Measurements from ENCODE around the gene ZFPL1. TPM values are rescaled to one million over a fixed set of nuclear protein-coding genes. Genes with fewer than 3 reads are reported as not detected.

ZFPL1 gene
- total RNA-seq, 2 experiments from 2014 or later = 38.4 to 43.9 TPM

- ChIA-PET POLR2A (no interaction called here), CTCF (ENCODE audit: unreplicated experiment) (no interaction called here)
- Histone ChIP-seq H3K79me2 (ENCODE audit: insufficient read depth, low read depth, low read length) (peaks cover 57% of the 10 kb centered on the region), H3K27ac (ENCODE audit: low read depth, low read length, poor library complexity, severe bottlenecking) (peak overlapping the region; percentile 98), H2AFZ (ENCODE audit: low read length) (no peak overlapping the region), H3K9me3 (ENCODE audit: low read length) (no peaks in the 10 kb centered on the region), H3K4me1 (ENCODE audit: insufficient read depth, low read length, poor library complexity, severe bottlenecking) (peaks cover 63% of the 10 kb centered on the region), H3K4me3 (ENCODE audit: low read depth, low read length, poor library complexity, severe bottlenecking) (no peak overlapping the region), H3K36me3 (ENCODE audit: insufficient read depth, low read length) (peaks cover 87% of the 10 kb centered on the region), H4K20me1 (ENCODE audit: insufficient read depth, low read length) (no peaks in the 10 kb centered on the region), H3K9me2 (ENCODE audit: insufficient read depth, low read length) (no peaks in the 10 kb centered on the region), H3K4me2 (ENCODE audit: low read length) (no peak overlapping the region; the same call in 1 of the 2 replicates)
- intact Hi-C loops (cut with micrococcal nuclease; ENCODE audit: unreplicated experiment) = no loop called here
- TF ChIP-seq EZH2phosphoT487 (IDR thresholded peaks at IDR 0.05; ENCODE audit: borderline replicate concordance, low read depth, low read length) (no peak), CTCF (conservative IDR thresholded peaks at IDR 0.05; ENCODE audit: low read length) (no peak)
- TSS peak; percentile 27 for BruUV-seq (replicated peaks)
- no peak for DNase-seq (ENCODE audit: low spot score)
These were observed 43.6 kb downstream of the ZFPL1 start for GRCh38 chr11:65127473-65128181.

GRCh38 chr11:65128182-65129145 is 44.4 kb downstream of the ZFPL1 start:
- TF ChIP-seq CTCF (conservative IDR thresholded peaks at IDR 0.05; ENCODE audit: low read length) (no peak), EZH2phosphoT487 (IDR thresholded peaks at IDR 0.05; ENCODE audit: borderline replicate concordance, low read depth, low read length) (no peak)
- no peak for DNase-seq (ENCODE audit: low spot score)
- no TSS peak for BruUV-seq (replicated peaks)
- peaks cover 92% of the 10 kb centered on the region for H3K36me3 ChIP-seq (ENCODE audit: insufficient read depth, low read length)
- no peaks in the 10 kb centered on the region for H3K9me3 ChIP-seq (ENCODE audit: low read length)
- H3K4me2 ChIP-seq (ENCODE audit: low read length) = peak overlapping the region; percentile 99; the same call in 1 of the 2 replicates
- H3K79me2 ChIP-seq (ENCODE audit: insufficient read depth, low read depth, low read length) = peaks cover 55% of the 10 kb centered on the region
- intact Hi-C loops (cut with micrococcal nuclease; ENCODE audit: unreplicated experiment) = no loop called here
- H3K4me1 ChIP-seq (ENCODE audit: insufficient read depth, low read length, poor library complexity, severe bottlenecking) = peaks cover 56% of the 10 kb centered on the region
- peak overlapping the region; percentile 98 for H3K27ac ChIP-seq (ENCODE audit: low read depth, low read length, poor library complexity, severe bottlenecking)
- H3K9me2 ChIP-seq (ENCODE audit: insufficient read depth, low read length) = no peaks in the 10 kb centered on the region
- ChIA-PET CTCF (ENCODE audit: unreplicated experiment) (no interaction called here), POLR2A (interaction anchor here (0.6 kb wide), 1 partner anchor 51 kb away, joined by 4 read pairs; no protein-coding TSS in a partner anchor)
- no peak overlapping the region for H2AFZ ChIP-seq (ENCODE audit: low read length)
- no peak overlapping the region for H3K4me3 ChIP-seq (ENCODE audit: low read depth, low read length, poor library complexity, severe bottlenecking)
- no peaks in the 10 kb centered on the region for H4K20me1 ChIP-seq (ENCODE audit: insufficient read depth, low read length)
